Duodenal mucosa (tissue), 2 donors: ENCODE measurements around the gene NR1H3.
A peak's percentile ranks its signal among the peaks of the same experiment; 100 is the strongest.

Experiments
- H3K27ac ChIP-seq: one replicate; pipeline ENCODE4 v1.7.0; 2013; ENCODE audit warnings: low read depth, low read length
- H3K27me3 ChIP-seq, 2 donors: one replicate each; pipeline ENCODE4 v1.7.0; 2013; ENCODE audit warnings: low read length in 2 of 2, control low read depth in 1 of 2; ENCODE audit not compliant: insufficient read depth in 2 of 2, control insufficient read depth in 1 of 2
- H3K36me3 ChIP-seq, 2 donors: one replicate each; pipeline ENCODE4 v1.7.0; 2013; ENCODE audit warnings: low read length in 2 of 2, control low read depth in 1 of 2; ENCODE audit not compliant: insufficient read depth in 2 of 2, control insufficient read depth in 1 of 2
- H3K4me1 ChIP-seq, 2 donors: one replicate each; pipeline ENCODE4 v1.7.0; 2013; ENCODE audit warnings: low read length in 2 of 2, control low read depth in 1 of 2; ENCODE audit not compliant: insufficient read depth in 2 of 2, control insufficient read depth in 1 of 2
- H3K4me3 ChIP-seq, 2 donors: one replicate each; pipeline ENCODE4 v1.7.0; 2013; ENCODE audit warnings: low read length in 2 of 2, low read depth in 1 of 2
- H3K9ac ChIP-seq, 2 donors: one replicate each; pipeline ENCODE4 v1.7.0; 2013; ENCODE audit warnings: low read length in 2 of 2, low read depth in 1 of 2
- H3K9me3 ChIP-seq, 2 donors: one replicate each; pipeline ENCODE4 v1.7.0; 2013; ENCODE audit warnings: low read length in 2 of 2, control low read depth in 1 of 2; ENCODE audit not compliant: control insufficient read depth in 1 of 2

The NR1H3 gene

DNA sequence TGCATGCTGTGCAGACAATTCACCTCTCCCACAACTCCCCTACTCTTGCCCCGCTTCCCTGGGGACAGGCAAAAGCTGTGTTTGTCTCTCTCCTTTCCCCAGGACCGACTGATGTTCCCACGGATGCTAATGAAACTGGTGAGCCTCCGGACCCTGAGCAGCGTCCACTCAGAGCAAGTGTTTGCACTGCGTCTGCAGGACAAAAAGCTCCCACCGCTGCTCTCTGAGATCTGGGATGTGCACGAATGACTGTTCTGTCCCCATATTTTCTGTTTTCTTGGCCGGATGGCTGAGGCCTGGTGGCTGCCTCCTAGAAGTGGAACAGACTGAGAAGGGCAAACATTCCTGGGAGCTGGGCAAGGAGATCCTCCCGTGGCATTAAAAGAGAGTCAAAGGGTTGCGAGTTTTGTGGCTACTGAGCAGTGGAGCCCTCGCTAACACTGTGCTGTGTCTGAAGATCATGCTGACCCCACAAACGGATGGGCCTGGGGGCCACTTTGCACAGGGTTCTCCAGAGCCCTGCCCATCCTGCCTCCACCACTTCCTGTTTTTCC, 10.7 kb downstream of the NR1H3 start:
- Histone ChIP-seq H3K27me3 (no peaks in the 10 kb centered on the region), H3K4me1 (peaks cover 40 to 50% of the 10 kb centered on the region in 2 donors), H3K9ac (peak overlapping the region; percentile 46 to 91), H3K27ac (peak overlapping the region; percentile 84), H3K4me3 (peak overlapping the region; percentile 79 to 85), H3K36me3 (peaks cover 0 to 9% of the 10 kb centered on the region in 2 donors), H3K9me3 (no peaks in the 10 kb centered on the region)

DNA sequence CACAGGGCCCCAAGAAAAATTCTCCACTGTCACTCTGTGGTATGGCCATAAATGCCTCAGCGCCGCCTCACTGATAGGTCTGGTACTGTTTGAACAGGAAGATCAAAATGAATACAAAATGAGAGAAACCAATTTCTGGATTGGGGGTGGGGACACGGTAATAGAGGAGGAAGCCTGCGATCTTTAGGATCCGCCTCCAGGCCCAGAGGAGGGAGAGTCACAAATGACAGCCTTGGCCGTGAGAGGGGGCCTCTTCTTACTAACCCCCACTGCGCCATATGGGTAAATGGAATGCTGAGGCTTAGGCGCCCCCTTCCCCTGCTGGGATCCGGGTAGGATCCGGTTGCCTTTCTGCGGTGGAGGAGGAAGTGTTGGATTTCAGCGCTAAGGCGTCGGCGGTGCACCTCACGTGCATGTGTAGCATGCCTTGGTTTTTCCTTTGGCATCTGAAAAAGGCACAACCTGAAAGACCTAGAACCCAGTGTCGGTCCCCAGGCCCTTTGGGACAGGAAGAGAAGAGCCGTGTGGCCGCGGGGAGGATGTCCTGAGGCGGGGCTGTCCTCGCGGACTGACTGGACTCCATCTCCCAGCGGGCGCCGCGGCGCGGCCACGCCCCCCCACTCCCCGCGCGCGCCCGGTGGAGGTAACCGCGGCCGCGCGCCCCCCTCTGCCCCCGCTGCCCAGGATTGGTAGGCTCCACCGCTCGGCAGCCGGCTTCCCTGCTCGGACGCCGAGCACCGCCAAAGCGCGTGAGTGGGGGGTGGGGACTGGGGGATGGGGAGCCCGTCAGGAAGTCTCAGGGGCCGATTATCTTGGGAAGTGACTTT, 11.4 kb downstream of the NR1H3 start:
- H3K27me3 ChIP-seq, result no peaks in the 10 kb centered on the region
- no peaks in the 10 kb centered on the region for H3K9me3 ChIP-seq
- peak overlapping the region; percentile 79 to 85 for H3K4me3 ChIP-seq
- H3K9ac ChIP-seq, result peak overlapping the region; percentile 46 to 91
- H3K27ac ChIP-seq, result peak overlapping the region; percentile 95
- peaks cover 40 to 50% of the 10 kb centered on the region in 2 donors for H3K4me1 ChIP-seq
- peaks cover 0 to 7% of the 10 kb centered on the region in 2 donors for H3K36me3 ChIP-seq

DNA sequence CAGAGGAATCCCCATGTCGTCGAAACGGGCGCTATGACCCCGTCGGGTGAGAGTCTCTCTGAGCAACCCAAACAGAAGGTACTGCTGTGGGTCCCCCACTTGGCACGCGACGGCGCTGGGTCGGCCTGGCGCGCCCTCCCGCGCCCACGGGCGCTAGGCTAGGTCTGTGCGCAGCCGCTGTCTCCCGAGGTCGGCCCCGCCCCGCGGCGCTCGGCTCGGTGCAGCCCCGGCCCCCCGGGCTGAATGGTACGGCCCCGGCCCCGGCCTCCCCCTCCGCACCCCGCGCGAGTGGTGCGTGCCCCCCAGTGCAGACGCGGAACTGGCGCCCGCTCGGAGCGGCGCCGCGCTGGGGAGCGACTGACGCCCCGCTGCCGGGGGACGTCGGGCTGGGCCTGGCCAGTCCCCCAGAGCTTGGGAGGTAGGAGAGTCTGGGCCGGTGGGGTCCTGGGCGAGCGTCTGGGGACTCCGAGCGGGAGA, 12.1 kb downstream of the NR1H3 start, which contains the start of gene MADD:
Gene MADD, plus strand, starts transcription at position 305 of the 477 bp plus-strand sequence.
- peaks cover 40 to 44% of the 10 kb centered on the region in 2 donors for H3K4me1 ChIP-seq
- H3K9ac ChIP-seq, result peak within 1 kb of the TSS; percentile 52 to 91

DNA sequence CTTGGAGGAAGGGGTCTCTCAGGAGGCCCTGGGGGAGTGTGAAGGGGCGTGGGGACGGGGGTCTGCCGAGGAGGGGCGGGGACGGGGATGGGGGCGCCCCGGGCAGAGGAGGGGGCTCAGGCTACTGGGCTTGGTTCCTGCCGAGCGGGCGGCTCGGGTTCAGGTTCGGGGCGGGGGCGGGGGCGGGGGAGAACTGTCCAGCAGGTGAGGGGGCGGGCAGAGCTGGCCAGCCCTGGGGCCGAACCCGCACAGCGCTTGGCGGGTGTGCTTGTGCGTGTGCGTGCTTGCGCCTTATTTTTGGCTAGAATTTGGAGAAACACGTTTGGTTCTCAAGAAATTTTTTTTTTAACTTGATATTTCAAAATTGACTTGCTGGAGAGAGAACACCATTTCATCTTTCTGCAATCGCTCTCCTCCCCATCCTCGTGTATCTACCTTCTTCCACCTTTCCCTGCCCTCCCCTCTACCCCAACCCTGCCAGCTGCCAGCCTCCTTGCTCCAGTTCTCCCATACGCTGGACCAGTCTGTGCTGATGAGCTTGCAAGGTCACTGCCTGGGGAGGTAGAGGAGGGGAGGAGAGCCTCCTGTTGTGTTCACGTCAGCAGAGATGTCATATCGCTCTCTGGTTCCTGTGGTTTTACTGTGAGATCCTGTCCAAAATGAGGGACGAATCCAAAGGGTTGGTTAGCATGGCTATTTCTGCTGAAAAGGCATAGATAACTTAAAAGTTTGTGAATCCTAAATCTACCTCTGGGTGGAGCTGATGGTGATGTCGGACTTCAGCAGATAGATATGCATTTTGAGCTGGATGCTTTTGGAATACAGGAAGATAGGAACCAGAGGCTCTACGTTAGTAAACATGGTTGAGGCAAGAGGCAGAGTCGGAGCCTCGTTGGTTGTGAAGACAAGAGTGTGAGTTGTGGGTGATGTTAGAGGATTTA, 12.8 kb downstream of the NR1H3 start:
- Histone ChIP-seq H3K4me1 (peaks cover 38 to 40% of the 10 kb centered on the region in 2 donors), H3K27ac (peak overlapping the region; percentile 95)

More for the DNA sequence above, 12.1 kb downstream of the NR1H3 start, which contains the start of gene MADD:
- H3K27ac ChIP-seq, result peak within 1 kb of the TSS; percentile 95
- no peaks in the 10 kb centered on the region for H3K27me3 ChIP-seq
- peaks cover 2 to 13% of the 10 kb centered on the region in 2 donors for H3K36me3 ChIP-seq
- no peaks in the 10 kb centered on the region for H3K9me3 ChIP-seq
- H3K4me3 ChIP-seq, result peak within 1 kb of the TSS; percentile 79 to 85

DNA sequence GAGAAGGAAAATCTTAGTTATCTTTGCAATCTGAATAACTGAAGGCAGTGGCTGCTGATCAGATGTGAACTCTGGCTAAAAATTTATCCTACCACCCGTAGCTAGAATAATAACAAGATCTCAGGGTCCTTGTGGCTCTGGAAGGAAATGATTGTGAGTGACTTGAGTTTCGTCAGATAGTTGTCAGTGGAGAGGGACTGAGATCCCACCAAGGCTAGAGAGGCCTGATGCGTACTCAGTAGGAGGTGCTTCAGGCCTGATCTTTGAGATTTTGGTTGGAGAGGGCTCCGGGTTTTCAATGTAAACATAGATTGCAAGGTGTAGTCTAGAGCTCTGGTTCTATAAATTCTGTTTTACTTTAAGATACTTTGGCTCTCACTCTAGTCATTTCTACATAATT, 13.5 kb downstream of the NR1H3 start:
- peak overlapping the region; percentile 79 for H3K4me3 ChIP-seq

More for the DNA sequence above, 12.8 kb downstream of the NR1H3 start:
- H3K9me3 ChIP-seq, result no peaks in the 10 kb centered on the region
- H3K36me3 ChIP-seq, result peaks cover 6 to 21% of the 10 kb centered on the region in 2 donors
- H3K27me3 ChIP-seq, result no peaks in the 10 kb centered on the region
- H3K9ac ChIP-seq, result peak overlapping the region; percentile 48 to 52
- H3K4me3 ChIP-seq, result peak overlapping the region; percentile 79

DNA sequence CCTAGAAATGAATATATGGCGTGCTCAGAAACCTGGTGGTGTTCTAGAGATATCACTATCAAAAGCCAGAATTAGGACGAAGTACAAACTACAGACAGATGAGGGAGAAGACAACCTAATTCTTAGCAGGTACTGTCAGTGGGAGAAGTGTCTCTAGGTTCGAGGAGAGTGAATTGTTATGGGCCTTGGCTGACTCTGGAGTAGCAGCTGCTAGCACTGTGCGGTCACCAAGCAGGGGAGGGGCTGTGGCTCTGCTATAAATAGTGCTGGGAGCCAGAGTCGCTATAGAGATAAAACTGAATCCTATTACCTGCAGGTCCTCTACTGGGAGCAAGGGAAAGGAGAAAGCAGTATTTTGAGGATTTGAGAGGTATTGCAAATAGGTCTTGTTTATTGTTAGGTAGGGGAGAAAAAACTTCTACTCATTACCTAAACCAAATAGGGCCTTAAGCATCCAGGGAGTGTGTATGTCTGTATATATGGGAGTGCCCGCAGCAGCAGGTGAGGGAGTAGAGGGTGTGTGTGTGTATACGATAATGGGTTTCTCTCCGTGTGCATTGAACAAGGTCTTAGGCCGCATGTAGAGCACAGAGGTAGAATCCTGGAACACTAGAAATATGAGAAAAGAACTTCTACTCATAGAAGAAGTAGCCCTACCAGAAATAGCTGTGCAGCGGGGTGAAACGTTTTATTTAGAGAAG, 14.3 kb downstream of the NR1H3 start:
- H3K27me3 ChIP-seq, result no peaks in the 10 kb centered on the region
- H3K9ac ChIP-seq, result peak overlapping the region in 1 of 2 donors; percentile 35
- no peak overlapping the region for H3K27ac ChIP-seq
- H3K4me1 ChIP-seq, result peaks cover 38 to 40% of the 10 kb centered on the region in 2 donors
- no peaks in the 10 kb centered on the region for H3K9me3 ChIP-seq
- peak overlapping the region; percentile 5 to 32 for H3K4me3 ChIP-seq
- peaks cover 20 to 31% of the 10 kb centered on the region in 2 donors for H3K36me3 ChIP-seq

More for the DNA sequence above, 13.5 kb downstream of the NR1H3 start:
- Histone ChIP-seq H3K4me1 (peaks cover 38 to 40% of the 10 kb centered on the region in 2 donors), H3K9me3 (no peaks in the 10 kb centered on the region), H3K9ac (peak overlapping the region in 1 of 2 donors; percentile 52), H3K27me3 (no peaks in the 10 kb centered on the region), H3K27ac (no peak overlapping the region), H3K36me3 (peaks cover 13 to 23% of the 10 kb centered on the region in 2 donors)

DNA sequence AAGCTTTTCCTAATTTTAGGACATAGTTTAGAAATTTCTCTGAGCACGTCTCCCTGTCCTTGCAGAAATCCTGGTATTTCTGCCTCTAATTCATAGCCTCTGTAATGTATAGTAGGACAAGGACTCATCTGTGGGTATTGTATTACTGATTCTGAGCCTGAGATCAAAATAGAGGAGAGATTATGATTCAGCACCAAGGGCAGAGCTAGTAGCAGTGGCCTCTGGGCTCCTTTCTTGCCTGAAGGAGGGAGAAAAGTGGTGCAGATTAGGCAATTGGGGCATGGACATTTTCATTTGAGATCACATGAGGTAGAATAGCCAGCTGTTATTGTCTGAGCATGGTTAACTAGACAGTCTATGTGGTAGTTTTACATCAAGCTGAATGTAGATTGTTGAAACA, 14.9 kb downstream of the NR1H3 start:
- Histone ChIP-seq H3K36me3 (peaks cover 21 to 35% of the 10 kb centered on the region in 2 donors), H3K27me3 (no peaks in the 10 kb centered on the region), H3K4me1 (peaks cover 38 to 40% of the 10 kb centered on the region in 2 donors), H3K9me3 (no peaks in the 10 kb centered on the region), H3K27ac (no peak overlapping the region), H3K4me3 (no peak overlapping the region), H3K9ac (no peak overlapping the region)

DNA sequence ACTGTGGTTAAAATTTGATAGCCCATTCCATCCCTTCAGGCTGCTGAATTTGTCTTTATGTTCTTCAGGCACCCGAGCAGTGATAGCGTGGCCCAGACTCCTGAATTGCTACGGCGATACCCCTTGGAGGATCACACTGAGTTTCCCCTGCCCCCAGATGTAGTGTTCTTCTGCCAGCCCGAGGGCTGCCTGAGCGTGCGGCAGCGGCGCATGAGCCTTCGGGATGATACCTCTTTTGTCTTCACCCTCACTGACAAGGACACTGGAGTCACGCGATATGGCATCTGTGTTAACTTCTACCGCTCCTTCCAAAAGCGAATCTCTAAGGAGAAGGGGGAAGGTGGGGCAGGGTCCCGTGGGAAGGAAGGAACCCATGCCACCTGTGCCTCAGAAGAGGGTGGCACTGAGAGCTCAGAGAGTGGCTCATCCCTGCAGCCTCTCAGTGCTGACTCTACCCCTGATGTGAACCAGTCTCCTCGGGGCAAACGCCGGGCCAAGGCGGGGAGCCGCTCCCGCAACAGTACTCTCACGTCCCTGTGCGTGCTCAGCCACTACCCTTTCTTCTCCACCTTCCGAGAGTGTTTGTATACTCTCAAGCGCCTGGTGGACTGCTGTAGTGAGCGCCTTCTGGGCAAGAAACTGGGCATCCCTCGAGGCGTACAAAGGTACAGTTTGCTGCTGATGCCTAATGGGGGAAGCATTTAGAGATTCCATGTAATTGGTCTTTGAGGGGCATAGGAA, 16.9 kb downstream of the NR1H3 start:
- no peaks in the 10 kb centered on the region for H3K9me3 ChIP-seq
- H3K4me3 ChIP-seq, result no peak overlapping the region
- no peak overlapping the region for H3K27ac ChIP-seq
- no peak overlapping the region for H3K9ac ChIP-seq
- H3K4me1 ChIP-seq, result peaks cover 24 to 25% of the 10 kb centered on the region in 2 donors
- peaks cover 34 to 54% of the 10 kb centered on the region in 2 donors for H3K36me3 ChIP-seq
- no peaks in the 10 kb centered on the region for H3K27me3 ChIP-seq
